GM12878 (cell line): ENCODE measurements around the gene RAPGEF4. TPM values are rescaled to one million over a fixed set of nuclear protein-coding genes. Genes with fewer than 3 reads are reported as not detected.

ENCODE experiments used
- ATAC-seq: fragments of 200-7000 bp; cut with Tn5 transposase; 3 replicates; pipeline ENCODE4 v1.9.1; 2020; ENCODE audit warnings: mild to moderate bottlenecking, moderate library complexity
- BruUV-seq: library from RNA; stranded (reverse); fragments of 400-500 nt; replicated peaks from 2 replicates; lab custom pipeline; 2021; lab: Mats Ljungman, UMichigan
- CTCF ChIA-PET: fragments of 300-600 bp; sonication (Branson Sonifier 250); formaldehyde crosslinking; extraction: SDS; loops from one replicate; lab custom pipeline; 2021; ENCODE audit warnings: inconsistent platforms; lab: Yijun Ruan, JAX
- POLR2A ChIA-PET: fragments of 350-600 bp; formaldehyde crosslinking; extraction: SDS; loops from one replicate; lab custom pipeline; 2021; ENCODE audit warnings: inconsistent platforms; lab: Charles Lee
- RAD21 ChIA-PET: fragments of 300-600 bp; sonication (Branson Sonifier 250); formaldehyde crosslinking; loops from one replicate; lab custom pipeline; 2023; ENCODE audit warnings: antibody characterized with exemption; ENCODE audit not compliant: unreplicated experiment; lab: Charles Lee
- SMC1A ChIA-PET: fragments of 300-600 bp; sonication (Branson Sonifier 250); formaldehyde crosslinking; loops from one replicate; lab custom pipeline; 2023; ENCODE audit not compliant: unreplicated experiment, uncharacterized antibody; lab: Charles Lee
- DNase-seq: peaks from one replicate; pipeline ENCODE4 v3.0.0-alpha.2; 2011; ENCODE audit warnings: low read depth, low spot score
- FAIRE-seq: peaks from 3 replicates; lab custom pipeline; 2011; peaks lifted over from hg19 to GRCh38; lab: Jason Lieb, UNC
- H2AFZ ChIP-seq: 2 replicates; pipeline ENCODE4 v1.6.0; 2011; ENCODE audit warnings: low read depth, low read length, control low read depth; ENCODE audit not compliant: control insufficient read depth
- H3K27ac ChIP-seq: 2 replicates; pipeline ENCODE4 v1.5.1; 2011; ENCODE audit warnings: control low read depth; ENCODE audit not compliant: control insufficient read depth, insufficient read depth
- H3K27me3 ChIP-seq, 2 experiments: replicated peaks in 1 of 2; 2 replicates each; pipeline versions ENCODE4 v1.6.0 to v1.6.1; 2011; ENCODE audit warnings: low read length in 1 of 2; ENCODE audit not compliant: control insufficient read depth in 2 of 2, insufficient read depth in 2 of 2
- H3K36me3 ChIP-seq, 2 experiments: 2 replicates each; pipeline ENCODE4 v1.5.1; 2011; ENCODE audit warnings: low read length in 1 of 2; ENCODE audit not compliant: control insufficient read depth in 2 of 2, insufficient read depth in 2 of 2
- H3K4me1 ChIP-seq: 2 replicates; pipeline ENCODE4 v1.6.1; 2011; ENCODE audit warnings: mild to moderate bottlenecking, low read length, moderate library complexity, mixed read lengths; ENCODE audit not compliant: control insufficient read depth, insufficient read depth
- H3K4me2 ChIP-seq: 2 replicates; pipeline ENCODE4 v1.6.0; 2011; ENCODE audit warnings: control low read depth; ENCODE audit not compliant: control insufficient read depth, insufficient read depth
- H3K4me3 ChIP-seq: fragments of 200-600 bp; sonication (generic); 2 replicates; pipeline ENCODE4 v1.5.1; 2016
- H3K79me2 ChIP-seq: 2 replicates; pipeline ENCODE4 v1.6.0; 2011; ENCODE audit warnings: low read length; ENCODE audit not compliant: control insufficient read depth, insufficient read depth
- H3K9ac ChIP-seq: 2 replicates; pipeline ENCODE4 v1.8.0; 2011; ENCODE audit warnings: low read length, control low read depth, mixed read lengths; ENCODE audit not compliant: control insufficient read depth, insufficient read depth
- H3K9me3 ChIP-seq: replicated peaks from 3 replicates; pipeline ENCODE4 v1.5.1; 2011; ENCODE audit warnings: mild to moderate bottlenecking, low read length; ENCODE audit not compliant: control insufficient read depth, insufficient read depth
- H4K20me1 ChIP-seq: 2 replicates; pipeline ENCODE4 v1.6.0; 2011; ENCODE audit not compliant: control insufficient read depth, insufficient read depth
- BACH1 ChIP-seq: fragments of 450-650 bp; IDR thresholded peaks from 2 replicates; pipeline ENCODE4 v1.6.1; 2017; ENCODE audit warnings: mild to moderate bottlenecking, borderline replicate concordance
- BCL3 ChIP-seq: IDR thresholded peaks from 2 replicates; pipeline ENCODE4 v1.6.1; 2011; ENCODE audit warnings: borderline replicate concordance, low read depth, mild to moderate bottlenecking, moderate library complexity, low read length; ENCODE audit not compliant: insufficient read depth, poor library complexity, severe bottlenecking
- BMI1 ChIP-seq: fragments of 450-650 bp; IDR thresholded peaks from 2 replicates; pipeline ENCODE4 v1.6.1; 2016; ENCODE audit warnings: mild to moderate bottlenecking, moderate library complexity, borderline replicate concordance
- CBFB ChIP-seq: IDR thresholded peaks from 2 replicates; pipeline ENCODE4 v1.6.1; 2016; ENCODE audit warnings: antibody characterized with exemption, low read depth
- CBX3 ChIP-seq: fragments of 200-600 bp; sonication (generic); IDR thresholded peaks from 2 replicates; pipeline ENCODE4 v1.6.1; 2016; ENCODE audit warnings: low read depth, borderline replicate concordance
- IKZF2 ChIP-seq, 2 experiments: fragments of 450-650 bp; IDR thresholded peaks; 2 replicates each; pipeline ENCODE4 v1.6.1; 2017; ENCODE audit warnings: mild to moderate bottlenecking in 2 of 2, moderate library complexity in 2 of 2
- NBN ChIP-seq: fragments of 450-650 bp; IDR thresholded peaks from 2 replicates; pipeline ENCODE4 v1.6.1; 2016
- NFIC ChIP-seq: IDR thresholded peaks from 2 replicates; pipeline ENCODE4 v1.6.1; 2012; ENCODE audit warnings: low read depth, mild to moderate bottlenecking, inconsistent platforms, low read length, moderate library complexity
- NR2F1 ChIP-seq: fragments of 450-650 bp; conservative IDR thresholded peaks from 2 replicates; pipeline ENCODE4 v1.6.1; 2017; ENCODE audit warnings: mild to moderate bottlenecking
- POLR2AphosphoS2 ChIP-seq: IDR thresholded peaks from 2 replicates; pipeline ENCODE4 v1.6.1; 2011; ENCODE audit warnings: low read depth, mild to moderate bottlenecking, low read length, improper control_type of control experiment, moderate library complexity
- POLR2AphosphoS5 ChIP-seq: IDR thresholded peaks from 2 replicates; pipeline ENCODE4 v1.6.1; 2011; ENCODE audit warnings: mild to moderate bottlenecking, low read length, inconsistent platforms
- RAD21 ChIP-seq: IDR thresholded peaks from 2 replicates; pipeline ENCODE4 v1.6.1; 2011; ENCODE audit warnings: mild to moderate bottlenecking, low read depth, low read length, moderate library complexity; ENCODE audit not compliant: insufficient read depth
- SIX5 ChIP-seq: IDR thresholded peaks from 2 replicates; pipeline ENCODE4 v1.6.1; 2011; ENCODE audit warnings: mild to moderate bottlenecking, low read depth, low read length, moderate library complexity; ENCODE audit not compliant: severe bottlenecking
- YBX1 ChIP-seq: fragments of 450-650 bp; IDR thresholded peaks from 2 replicates; pipeline ENCODE4 v1.6.1; 2016; ENCODE audit warnings: antibody characterized with exemption
- ZNF217 ChIP-seq: fragments of 450-650 bp; IDR thresholded peaks from 2 replicates; pipeline ENCODE4 v1.6.1; 2017; ENCODE audit warnings: antibody characterized with exemption, mild to moderate bottlenecking
- ZZZ3 ChIP-seq: IDR thresholded peaks from 2 replicates; pipeline ENCODE4 v1.6.1; 2011; ENCODE audit warnings: low read depth; ENCODE audit not compliant: control insufficient read depth, insufficient read length
- WGBS: methylation state at CpG from one replicate; pipeline ENCODE4 v1.1.6; 2016; ENCODE audit warnings: low lambda C conversion rate; ENCODE audit not compliant: insufficient replicate concordance, insufficient coverage; ENCODE audit errors: missing lambda C conversion rate; 5-methylcytosine and 5-hydroxymethylcytosine counted together
- in situ Hi-C: fragments of 300-500 bp; cut with MboI; formaldehyde crosslinking; loops from 9 replicates; pipeline ENCODE4 v1.14.3; 2018; ENCODE audit warnings: mixed read lengths
- intact Hi-C: fragments of 100-400 bp; cut with micrococcal nuclease; formaldehyde crosslinking; loops from one replicate; pipeline ENCODE4 v1.14.2; 2022; ENCODE audit not compliant: unreplicated experiment
- polyA plus RNA-seq, 11 experiments: library from polyadenylated mRNA; depleted of rRNA in 4 of 11; unstranded in 6 of 11; stranded (reverse) in 5 of 11; fragments of >200 nt; fragmentation: Nextera tagmentation in 4 of 11; fragmentation: Illumina TruSeq in 1 of 11; extraction: Ambion mirVana in 4 of 11; extraction: Trizol in 1 of 11; gene quantifications; 1 replicate in 1 of 11; 2 replicates in 10 of 11; pipeline versions ENCODE4 v1.2.1 to v1.2.3, GENCODE V29; 2011 to 2016; ENCODE audit warnings: inconsistent platforms in 2 of 11, missing spikeins in 2 of 11, low read depth in 1 of 11
- total RNA-seq, 4 experiments: library from RNA; depleted of rRNA in 3 of 4; stranded (reverse); fragments of >200 nt in 3 of 4; fragmentation: Illumina TruSeq in 1 of 4; extraction: Trizol in 1 of 4; gene quantifications; 2 replicates each; pipeline versions ENCODE4 v1.2.1 to v1.2.3, GENCODE V29; 2013 to 2021
- TF ChIP-seq, protein P1 (sequence below): fragments of 150-350 bp; IDR thresholded peaks from 2 replicates; pipeline ENCODE4 v1.6.1; 2016; ENCODE audit warnings: low read depth, low read length
- TF ChIP-seq, protein P2 (sequence below): fragments of 450-650 bp; IDR thresholded peaks from 2 replicates; pipeline ENCODE4 v1.6.1; 2016; ENCODE audit warnings: mild to moderate bottlenecking

The RAPGEF4 gene
- total and polyA plus RNA-seq, 10 of the 15 experiments (the other 5 are each of a cell fraction or from before 2014, with no cell fraction given): 0.18 TPM; not detected in 8

DNA sequence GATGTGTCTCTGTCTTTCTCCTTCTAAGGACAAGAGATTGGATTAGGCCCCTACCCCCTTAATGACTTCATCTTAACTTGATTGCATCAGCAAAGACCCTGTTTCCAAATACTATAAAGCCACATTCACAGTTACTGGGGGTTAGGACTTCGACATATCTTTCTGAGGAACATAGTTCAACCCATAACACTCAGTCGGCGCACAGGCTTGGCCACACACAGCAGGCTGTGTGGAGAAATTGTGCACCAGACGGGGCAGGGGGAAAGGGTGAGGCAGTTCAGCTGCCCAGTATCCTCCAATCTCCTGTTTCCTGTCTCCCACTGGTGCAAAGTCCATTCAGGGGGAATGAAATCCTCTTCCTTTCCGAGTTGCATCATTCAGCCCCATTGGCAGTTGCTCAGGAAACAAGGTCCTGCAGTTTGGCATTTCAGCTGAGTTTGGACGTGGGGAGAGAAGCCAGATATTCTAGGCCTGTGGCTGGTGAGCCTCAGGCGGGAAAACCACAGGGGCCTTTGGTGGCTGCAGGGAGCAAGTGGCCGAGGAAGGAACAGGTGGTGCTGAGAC is 9.4 kb upstream of the RAPGEF4 start (continued):
- TF ChIP-seq, protein P1, sequence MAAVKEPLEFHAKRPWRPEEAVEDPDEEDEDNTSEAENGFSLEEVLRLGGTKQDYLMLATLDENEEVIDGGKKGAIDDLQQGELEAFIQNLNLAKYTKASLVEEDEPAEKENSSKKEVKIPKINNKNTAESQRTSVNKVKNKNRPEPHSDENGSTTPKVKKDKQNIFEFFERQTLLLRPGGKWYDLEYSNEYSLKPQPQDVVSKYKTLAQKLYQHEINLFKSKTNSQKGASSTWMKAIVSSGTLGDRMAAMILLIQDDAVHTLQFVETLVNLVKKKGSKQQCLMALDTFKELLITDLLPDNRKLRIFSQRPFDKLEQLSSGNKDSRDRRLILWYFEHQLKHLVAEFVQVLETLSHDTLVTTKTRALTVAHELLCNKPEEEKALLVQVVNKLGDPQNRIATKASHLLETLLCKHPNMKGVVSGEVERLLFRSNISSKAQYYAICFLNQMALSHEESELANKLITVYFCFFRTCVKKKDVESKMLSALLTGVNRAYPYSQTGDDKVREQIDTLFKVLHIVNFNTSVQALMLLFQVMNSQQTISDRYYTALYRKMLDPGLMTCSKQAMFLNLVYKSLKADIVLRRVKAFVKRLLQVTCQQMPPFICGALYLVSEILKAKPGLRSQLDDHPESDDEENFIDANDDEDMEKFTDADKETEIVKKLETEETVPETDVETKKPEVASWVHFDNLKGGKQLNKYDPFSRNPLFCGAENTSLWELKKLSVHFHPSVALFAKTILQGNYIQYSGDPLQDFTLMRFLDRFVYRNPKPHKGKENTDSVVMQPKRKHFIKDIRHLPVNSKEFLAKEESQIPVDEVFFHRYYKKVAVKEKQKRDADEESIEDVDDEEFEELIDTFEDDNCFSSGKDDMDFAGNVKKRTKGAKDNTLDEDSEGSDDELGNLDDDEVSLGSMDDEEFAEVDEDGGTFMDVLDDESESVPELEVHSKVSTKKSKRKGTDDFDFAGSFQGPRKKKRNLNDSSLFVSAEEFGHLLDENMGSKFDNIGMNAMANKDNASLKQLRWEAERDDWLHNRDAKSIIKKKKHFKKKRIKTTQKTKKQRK: no peak
- TF ChIP-seq ZZZ3: no peak
- no peak for TF ChIP-seq BMI1
- TF ChIP-seq POLR2AphosphoS5: no peak

- H3K4me2 ChIP-seq: no peak overlapping the region
- no peaks in the 10 kb centered on the region for H4K20me1 ChIP-seq
- in situ Hi-C loops: no loop called here
- SMC1A ChIA-PET: no interaction called here
- ATAC-seq (no peak), DNase-seq (no peak), FAIRE-seq (no peak)
- no peak overlapping the region for H3K27ac ChIP-seq
- H3K4me3 ChIP-seq: no peak overlapping the region
- no peak overlapping the region for H2AFZ ChIP-seq
- intact Hi-C loops: no loop called here
- POLR2A ChIA-PET: no interaction called here
- H3K36me3 ChIP-seq: no peaks in the 10 kb centered on the region
- 25% methylated on average over 2 of the region's 2 CpGs for WGBS
- H3K4me1 ChIP-seq: no peaks in the 10 kb centered on the region
- CTCF ChIA-PET: no interaction called here
- no peak overlapping the region for H3K9ac ChIP-seq
- H3K79me2 ChIP-seq: no peaks in the 10 kb centered on the region
- RAD21 ChIA-PET: no interaction called here
- BruUV-seq: no TSS peak
- no peaks in the 10 kb centered on the region for H3K9me3 ChIP-seq
- H3K27me3 ChIP-seq: peaks cover 1 to 6% of the 10 kb centered on the region in 2 experiments
- TF ChIP-seq SIX5 (no peak), NR2F1 (no peak), CBFB (no peak), YBX1 (no peak), CBX3 (no peak), IKZF2 (IDR thresholded peaks at IDR 0.05) (no peak), NBN (no peak), BCL3 (no peak), POLR2AphosphoS2 (no peak), ZNF217 (no peak), RAD21 (no peak), NFIC (no peak), ZZZ3 (no peak), BACH1 (no peak)
- TF ChIP-seq, protein P2, sequence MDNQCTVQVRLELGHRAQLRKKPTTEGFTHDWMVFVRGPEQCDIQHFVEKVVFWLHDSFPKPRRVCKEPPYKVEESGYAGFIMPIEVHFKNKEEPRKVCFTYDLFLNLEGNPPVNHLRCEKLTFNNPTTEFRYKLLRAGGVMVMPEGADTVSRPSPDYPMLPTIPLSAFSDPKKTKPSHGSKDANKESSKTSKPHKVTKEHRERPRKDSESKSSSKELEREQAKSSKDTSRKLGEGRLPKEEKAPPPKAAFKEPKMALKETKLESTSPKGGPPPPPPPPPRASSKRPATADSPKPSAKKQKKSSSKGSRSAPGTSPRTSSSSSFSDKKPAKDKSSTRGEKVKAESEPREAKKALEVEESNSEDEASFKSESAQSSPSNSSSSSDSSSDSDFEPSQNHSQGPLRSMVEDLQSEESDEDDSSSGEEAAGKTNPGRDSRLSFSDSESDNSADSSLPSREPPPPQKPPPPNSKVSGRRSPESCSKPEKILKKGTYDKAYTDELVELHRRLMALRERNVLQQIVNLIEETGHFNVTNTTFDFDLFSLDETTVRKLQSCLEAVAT: no peak
Measured at GRCh38 chr2:172730411-172730810, 5.2 kb upstream of the RAPGEF4 start.
